Nephron (organoid): ENCODE data around the gene BLNK.

Source experiments
- H3K27ac Mint-ChIP-seq, 3 experiments: 2 replicates each; pipeline ENCODE4 v1.8.0; 2020; ENCODE audit warnings: mixed read lengths in 3 of 3, mild to moderate bottlenecking in 2 of 3, moderate library complexity in 1 of 3
- H3K27me3 Mint-ChIP-seq: 2 replicates; pipeline ENCODE4 v1.8.0; 2021; ENCODE audit warnings: low read depth, mild to moderate bottlenecking, moderate library complexity, mixed read lengths
- H3K36me3 Mint-ChIP-seq: 2 replicates; pipeline ENCODE4 v1.8.0; 2020; ENCODE audit warnings: low read depth, mixed read lengths
- H3K4me1 Mint-ChIP-seq: 2 replicates; pipeline ENCODE4 v1.8.0; 2020; ENCODE audit warnings: mixed read lengths
- H3K4me3 Mint-ChIP-seq, 3 experiments: 2 replicates each; pipeline ENCODE4 v1.8.0; 2020; ENCODE audit warnings: mild to moderate bottlenecking in 3 of 3, mixed read lengths in 3 of 3, moderate library complexity in 2 of 3
- H3K9me3 Mint-ChIP-seq: 2 replicates; pipeline ENCODE4 v1.8.0; 2020; ENCODE audit warnings: mixed read lengths
- CTCF ChIP-seq, 3 experiments: fragments of 200-600 bp; sonication (generic); IDR thresholded peaks; one replicate each; pipeline ENCODE4 v1.5.0; 2021; ENCODE audit warnings: antibody characterized with exemption in 3 of 3; ENCODE audit not compliant: unreplicated experiment in 3 of 3

Gene BLNK

DNA sequence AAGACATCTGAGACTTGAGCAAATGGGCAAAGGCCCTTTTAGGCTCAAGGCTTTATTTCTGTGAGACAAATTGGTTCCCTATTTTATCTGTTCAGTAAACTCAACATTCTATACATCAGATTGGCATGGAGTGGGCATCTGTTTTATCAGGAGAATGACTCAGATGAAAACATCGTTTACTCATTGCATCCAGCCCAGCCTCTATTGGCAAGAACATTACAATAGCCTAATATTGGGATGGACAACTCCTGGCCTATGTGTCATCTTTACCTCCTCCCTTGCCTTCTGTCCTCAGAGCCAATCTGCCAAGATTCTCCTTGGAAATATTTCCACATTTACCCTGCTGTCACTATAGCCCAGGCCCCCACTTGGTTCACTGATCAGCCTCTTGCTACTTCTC lies 5.5 kb upstream of the BLNK start:
- no peak for TF ChIP-seq CTCF (IDR thresholded peaks at IDR 0.05; ENCODE audit: unreplicated experiment in 3 of 3)
- H3K27me3 Mint-ChIP-seq, result no peaks in the 10 kb centered on the region
- H3K4me3 Mint-ChIP-seq, result no peak overlapping the region
- H3K9me3 Mint-ChIP-seq, result no peaks in the 10 kb centered on the region
- peaks cover 7% of the 10 kb centered on the region for H3K4me1 Mint-ChIP-seq
- no peak overlapping the region for H3K27ac Mint-ChIP-seq
- no peaks in the 10 kb centered on the region for H3K36me3 Mint-ChIP-seq

DNA sequence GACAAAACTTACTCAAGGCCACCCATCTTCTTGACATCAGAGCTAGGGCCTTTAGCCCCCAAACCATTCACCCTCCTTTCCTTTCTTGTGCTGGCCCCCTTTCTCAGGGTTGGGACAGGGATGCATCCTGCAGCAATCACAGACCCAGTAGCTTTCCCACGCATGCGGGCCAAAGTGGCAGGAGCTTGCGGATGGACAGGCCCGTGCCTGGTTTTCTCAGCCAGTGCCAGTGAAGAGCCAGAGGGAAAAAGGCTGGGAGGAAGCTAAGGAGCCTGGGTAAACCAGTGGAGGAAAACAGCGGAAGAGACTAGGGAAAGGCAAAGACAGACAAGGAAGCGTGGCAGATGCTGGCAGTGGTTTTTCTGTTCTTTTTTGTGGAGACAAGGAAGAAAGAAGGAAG lies 5.1 kb upstream of the BLNK start:
- Mint-ChIP-seq H3K4me3 (no peak overlapping the region), H3K4me1 (peaks cover 11% of the 10 kb centered on the region), H3K9me3 (no peaks in the 10 kb centered on the region), H3K36me3 (no peaks in the 10 kb centered on the region), H3K27ac (no peak overlapping the region), H3K27me3 (no peaks in the 10 kb centered on the region)
- TF ChIP-seq CTCF (IDR thresholded peaks at IDR 0.05; ENCODE audit: unreplicated experiment in 3 of 3), result no peak

- H3K27me3 Mint-ChIP-seq, result no peaks in the 10 kb centered on the region
- no peaks in the 10 kb centered on the region for H3K9me3 Mint-ChIP-seq
- H3K4me3 Mint-ChIP-seq, result no peak overlapping the region
- H3K36me3 Mint-ChIP-seq, result no peaks in the 10 kb centered on the region
- H3K4me1 Mint-ChIP-seq, result peaks cover 16% of the 10 kb centered on the region
- TF ChIP-seq CTCF (IDR thresholded peaks at IDR 0.05; ENCODE audit: unreplicated experiment in 3 of 3), result no peak
- no peak overlapping the region for H3K27ac Mint-ChIP-seq
Measured at GRCh38 chr10:96275685-96276418, 4.5 kb upstream of the BLNK start.

- H3K27ac Mint-ChIP-seq, result peak overlapping the region; percentile 33 to 93 (median 91)
- no peaks in the 10 kb centered on the region for H3K9me3 Mint-ChIP-seq
- H3K27me3 Mint-ChIP-seq, result no peaks in the 10 kb centered on the region
- no peak overlapping the region for H3K4me3 Mint-ChIP-seq
- no peak for TF ChIP-seq CTCF (IDR thresholded peaks at IDR 0.05; ENCODE audit: unreplicated experiment in 3 of 3)
- H3K36me3 Mint-ChIP-seq, result no peaks in the 10 kb centered on the region
- H3K4me1 Mint-ChIP-seq, result peaks cover 16% of the 10 kb centered on the region
Measured at GRCh38 chr10:96272316-96273280, 1.2 kb upstream of the BLNK start.

- Mint-ChIP-seq H3K4me1 (peaks cover 16% of the 10 kb centered on the region), H3K9me3 (no peaks in the 10 kb centered on the region), H3K36me3 (no peaks in the 10 kb centered on the region), H3K27me3 (no peaks in the 10 kb centered on the region), H3K4me3 (peak overlapping the region in 2 of 3 experiments; percentile 81 to 82), H3K27ac (peak overlapping the region; percentile 91 to 93 (median 91))
- TF ChIP-seq CTCF (IDR thresholded peaks at IDR 0.05; ENCODE audit: unreplicated experiment in 3 of 3), result no peak
Measured at GRCh38 chr10:96270571-96270970, 798 bp downstream of the BLNK start.
